Brain microvascular endothelial cell (primary cell): ENCODE results near the gene TIAM2.

Source experiments
- DNase-seq: peaks from one replicate; pipeline ENCODE4 v3.0.0-alpha.2; 2020
- H3K27ac ChIP-seq: fragments of 250-450 bp; sonication (Bioruptor Pico); 2 replicates; pipeline ENCODE4 v1.5.1; 2020; ENCODE audit warnings: mild to moderate bottlenecking, moderate library complexity
- H3K27me3 ChIP-seq: fragments of 250-450 bp; sonication (Bioruptor Pico); replicated peaks from 2 replicates; pipeline ENCODE4 v1.5.1; 2020; ENCODE audit warnings: mild to moderate bottlenecking
- H3K36me3 ChIP-seq: fragments of 250-450 bp; sonication (Bioruptor Pico); replicated peaks from 2 replicates; pipeline ENCODE4 v1.5.1; 2020; ENCODE audit warnings: mild to moderate bottlenecking
- H3K4me3 ChIP-seq: 2 replicates; pipeline ENCODE4 v1.5.1; 2011; ENCODE audit warnings: low read depth, mild to moderate bottlenecking, control low read depth, low read length, moderate library complexity
- CTCF ChIP-seq: IDR thresholded peaks from 2 replicates; pipeline ENCODE4 v1.5.1; 2011; ENCODE audit warnings: low read depth, mild to moderate bottlenecking, moderate library complexity, low read length, control low read depth, inconsistent platforms; ENCODE audit errors: missing control alignments
- in situ Hi-C: cut with HindIII; loops from 2 replicates; pipeline ENCODE4 v1.10.0; 2017; ENCODE audit warnings: low sequenced_read_pairs, low pct_ligation_motif_present

TIAM2 gene

GRCh38 chr6:155120034-155120433 is 124.9 kb downstream of the TIAM2 start:
- in situ Hi-C loops, result no loop called here
- DNase-seq, result no peak

GRCh38 chr6:155121294-155121693 is 126.2 kb downstream of the TIAM2 start:
- Histone ChIP-seq H3K27ac (no peak overlapping the region), H3K36me3 (no peaks in the 10 kb centered on the region), H3K4me3 (no peak overlapping the region), H3K27me3 (no peaks in the 10 kb centered on the region)
- in situ Hi-C loops, result no loop called here
- TF ChIP-seq CTCF, result no peak
- DNase-seq, result no peak

More at GRCh38 chr6:155120034-155120433, 124.9 kb downstream of the TIAM2 start:
- Histone ChIP-seq H3K4me3 (no peak overlapping the region), H3K27me3 (no peaks in the 10 kb centered on the region), H3K36me3 (no peaks in the 10 kb centered on the region), H3K27ac (no peak overlapping the region)
- no peak for TF ChIP-seq CTCF

- TF ChIP-seq CTCF, result no peak
- H3K36me3 ChIP-seq, result no peaks in the 10 kb centered on the region
- no peak overlapping the region for H3K4me3 ChIP-seq
- DNase-seq, result no peak
- H3K27me3 ChIP-seq, result no peaks in the 10 kb centered on the region
- in situ Hi-C loops, result no loop called here
- no peak overlapping the region for H3K27ac ChIP-seq
Observed at GRCh38 chr6:155121699-155122098, 126.6 kb downstream of the TIAM2 start.

- no peak overlapping the region for H3K27ac ChIP-seq
- in situ Hi-C loops, result no loop called here
Observed at GRCh38 chr6:155122199-155122950, 127.3 kb downstream of the TIAM2 start.

GRCh38 chr6:155123520-155123919 is 128.4 kb downstream of the TIAM2 start:
- H3K36me3 ChIP-seq, result no peaks in the 10 kb centered on the region
- no peak overlapping the region for H3K4me3 ChIP-seq
- no peaks in the 10 kb centered on the region for H3K27me3 ChIP-seq
- DNase-seq, result no peak
- TF ChIP-seq CTCF, result no peak
- in situ Hi-C loops, result no loop called here
- no peak overlapping the region for H3K27ac ChIP-seq

More at GRCh38 chr6:155122199-155122950, 127.3 kb downstream of the TIAM2 start:
- Histone ChIP-seq H3K4me3 (no peak overlapping the region), H3K27me3 (no peaks in the 10 kb centered on the region), H3K36me3 (no peaks in the 10 kb centered on the region)
- DNase-seq, result no peak
- TF ChIP-seq CTCF, result no peak

- H3K36me3 ChIP-seq, result no peaks in the 10 kb centered on the region
- H3K27ac ChIP-seq, result no peak overlapping the region
- no peaks in the 10 kb centered on the region for H3K27me3 ChIP-seq
- in situ Hi-C loops, result no loop called here
- H3K4me3 ChIP-seq, result no peak overlapping the region
- no peak for DNase-seq
- no peak for TF ChIP-seq CTCF
Observed at GRCh38 chr6:155125906-155126305, 130.8 kb downstream of the TIAM2 start.
